Activated CD8-positive, alpha-beta T cell treated with anti-CD3 and anti-CD28 coated beads, Interleukin-2, amount 10 ng/mL, durations not matched to agents 7 days and 5 days (primary cell): ENCODE data around the gene NAALADL2. TPM values are rescaled to one million over a fixed set of nuclear protein-coding genes. Genes with fewer than 3 reads are reported as not detected.

ENCODE experiments used
- ATAC-seq: fragments of 150-1000 bp; cut with Tn5 transposase; one replicate; pipeline ENCODE4 v1.10.0; 2021; ENCODE audit warnings: moderate library complexity
- CTCF ChIA-PET: fragments of 350-600 bp; sonication (Branson Sonifier 250); formaldehyde crosslinking; loops from one replicate; lab custom pipeline; 2021; ENCODE audit warnings: antibody characterized with exemption; lab: Charles Lee
- POLR2A ChIA-PET: fragments of 350-600 bp; sonication (Branson Sonifier 250); formaldehyde crosslinking; loops from one replicate; lab custom pipeline; 2021; ENCODE audit warnings: antibody characterized with exemption; lab: Charles Lee
- DNase-seq: peaks from one replicate; pipeline ENCODE4 v3.0.0-alpha.2; 2020
- H3K27ac Mint-ChIP-seq: one replicate; pipeline ENCODE4 v1.8.0; 2021; ENCODE audit warnings: mild to moderate bottlenecking, mixed read lengths
- H3K27me3 Mint-ChIP-seq: one replicate; pipeline ENCODE4 v1.8.0; 2021; ENCODE audit warnings: low read depth, mixed read lengths
- H3K36me3 Mint-ChIP-seq: one replicate; pipeline ENCODE4 v1.8.0; 2021; ENCODE audit warnings: low read depth, mixed read lengths
- H3K4me1 Mint-ChIP-seq: one replicate; pipeline ENCODE4 v1.8.0; 2021; ENCODE audit warnings: low read depth, mixed read lengths
- H3K4me3 Mint-ChIP-seq: one replicate; pipeline ENCODE4 v1.8.0; 2021; ENCODE audit warnings: mild to moderate bottlenecking, mixed read lengths
- H3K9me3 Mint-ChIP-seq: one replicate; pipeline ENCODE4 v1.8.0; 2022; ENCODE audit warnings: mixed read lengths; ENCODE audit not compliant: insufficient read depth
- total RNA-seq, 2 experiments: library from RNA; stranded (reverse); gene quantifications; one replicate each; pipeline ENCODE4 v1.2.3, GENCODE V29; 2021

NAALADL2 gene
- total RNA-seq, 2 experiments from 2014 or later = 0.39 to 0.47 TPM

- H3K4me3 Mint-ChIP-seq = no peak overlapping the region
- no peaks in the 10 kb centered on the region for H3K27me3 Mint-ChIP-seq
- no peaks in the 10 kb centered on the region for H3K4me1 Mint-ChIP-seq
- DNase-seq (no peak), ATAC-seq (no peak)
- no peak overlapping the region for H3K27ac Mint-ChIP-seq
- CTCF ChIA-PET = no interaction called here
- no peaks in the 10 kb centered on the region for H3K9me3 Mint-ChIP-seq
- POLR2A ChIA-PET = interaction anchor here (0.6 kb wide), 1 partner anchor 10 kb away, joined by 3 read pairs; no protein-coding TSS in a partner anchor
- H3K36me3 Mint-ChIP-seq = no peaks in the 10 kb centered on the region
Measured at GRCh38 chr3:175091426-175092114, 232.4 kb downstream of the NAALADL2 start.

GRCh38 chr3:175093748-175094147 lies 234.6 kb downstream of the NAALADL2 start:
- Mint-ChIP-seq H3K4me1 (no peaks in the 10 kb centered on the region), H3K9me3 (no peaks in the 10 kb centered on the region), H3K27ac (no peak overlapping the region), H3K27me3 (no peaks in the 10 kb centered on the region), H3K36me3 (no peaks in the 10 kb centered on the region), H3K4me3 (no peak overlapping the region)
- CTCF ChIA-PET = no interaction called here
- DNase-seq (no peak), ATAC-seq (no peak)
- POLR2A ChIA-PET = no interaction called here

- POLR2A ChIA-PET = no interaction called here
- ATAC-seq = no peak
Measured at GRCh38 chr3:175094344-175094743, 235.2 kb downstream of the NAALADL2 start.

GRCh38 chr3:175098644-175099043 lies 239.5 kb downstream of the NAALADL2 start:
- ChIA-PET CTCF (interaction anchor here (0.6 kb wide), 1 partner anchor 86 kb away, joined by 4 read pairs; no protein-coding TSS in a partner anchor), POLR2A (no interaction called here)
- Mint-ChIP-seq H3K9me3 (no peaks in the 10 kb centered on the region), H3K36me3 (no peaks in the 10 kb centered on the region), H3K4me1 (no peaks in the 10 kb centered on the region), H3K27ac (no peak overlapping the region), H3K4me3 (no peak overlapping the region), H3K27me3 (no peaks in the 10 kb centered on the region)
- DNase-seq (no peak), ATAC-seq (no peak)

More at GRCh38 chr3:175094344-175094743, 235.2 kb downstream of the NAALADL2 start:
- H3K36me3 Mint-ChIP-seq = no peaks in the 10 kb centered on the region
- no peaks in the 10 kb centered on the region for H3K4me1 Mint-ChIP-seq
- DNase-seq = no peak
- no peaks in the 10 kb centered on the region for H3K9me3 Mint-ChIP-seq
- H3K27ac Mint-ChIP-seq = no peak overlapping the region
- no peak overlapping the region for H3K4me3 Mint-ChIP-seq
- no peaks in the 10 kb centered on the region for H3K27me3 Mint-ChIP-seq
- CTCF ChIA-PET = no interaction called here

- Mint-ChIP-seq H3K27ac (no peak overlapping the region), H3K9me3 (no peaks in the 10 kb centered on the region), H3K4me3 (no peak overlapping the region), H3K36me3 (no peaks in the 10 kb centered on the region), H3K4me1 (no peaks in the 10 kb centered on the region), H3K27me3 (no peaks in the 10 kb centered on the region)
- DNase-seq (no peak), ATAC-seq (no peak)
- CTCF ChIA-PET = no interaction called here
- POLR2A ChIA-PET = no interaction called here
Measured at GRCh38 chr3:175102161-175102560, 243.0 kb downstream of the NAALADL2 start.

GRCh38 chr3:175103298-175103697 lies 244.2 kb downstream of the NAALADL2 start:
- no peaks in the 10 kb centered on the region for H3K9me3 Mint-ChIP-seq
- H3K4me3 Mint-ChIP-seq = no peak overlapping the region
- no peaks in the 10 kb centered on the region for H3K27me3 Mint-ChIP-seq
- no peaks in the 10 kb centered on the region for H3K36me3 Mint-ChIP-seq
- DNase-seq (no peak), ATAC-seq (no peak)
- H3K4me1 Mint-ChIP-seq = no peaks in the 10 kb centered on the region
- POLR2A ChIA-PET = no interaction called here
- CTCF ChIA-PET = no interaction called here
- no peak overlapping the region for H3K27ac Mint-ChIP-seq

GRCh38 chr3:175105066-175105465 lies 245.9 kb downstream of the NAALADL2 start:
- H3K9me3 Mint-ChIP-seq = no peaks in the 10 kb centered on the region
- H3K4me3 Mint-ChIP-seq = no peak overlapping the region
- H3K36me3 Mint-ChIP-seq = no peaks in the 10 kb centered on the region
- no peak for ATAC-seq
- CTCF ChIA-PET = no interaction called here
- no peak overlapping the region for H3K27ac Mint-ChIP-seq
- H3K27me3 Mint-ChIP-seq = no peaks in the 10 kb centered on the region
- DNase-seq = no peak
- no peaks in the 10 kb centered on the region for H3K4me1 Mint-ChIP-seq
- POLR2A ChIA-PET = no interaction called here

- no peak for ATAC-seq
- H3K27me3 Mint-ChIP-seq = no peaks in the 10 kb centered on the region
- H3K4me1 Mint-ChIP-seq = no peaks in the 10 kb centered on the region
- no peaks in the 10 kb centered on the region for H3K9me3 Mint-ChIP-seq
- POLR2A ChIA-PET = no interaction called here
- DNase-seq = no peak
- CTCF ChIA-PET = no interaction called here
- H3K4me3 Mint-ChIP-seq = no peak overlapping the region
- no peaks in the 10 kb centered on the region for H3K36me3 Mint-ChIP-seq
- H3K27ac Mint-ChIP-seq = no peak overlapping the region
Measured at GRCh38 chr3:175107231-175107630, 248.1 kb downstream of the NAALADL2 start.

GRCh38 chr3:175107995-175108394 lies 248.9 kb downstream of the NAALADL2 start:
- CTCF ChIA-PET = no interaction called here
- no peaks in the 10 kb centered on the region for H3K9me3 Mint-ChIP-seq
- H3K27me3 Mint-ChIP-seq = no peaks in the 10 kb centered on the region
- H3K36me3 Mint-ChIP-seq = no peaks in the 10 kb centered on the region
- no peak overlapping the region for H3K4me3 Mint-ChIP-seq
- DNase-seq = no peak
- no peaks in the 10 kb centered on the region for H3K4me1 Mint-ChIP-seq
- POLR2A ChIA-PET = no interaction called here
- no peak overlapping the region for H3K27ac Mint-ChIP-seq
- ATAC-seq = no peak

- Mint-ChIP-seq H3K9me3 (no peaks in the 10 kb centered on the region), H3K4me3 (no peak overlapping the region), H3K27me3 (no peaks in the 10 kb centered on the region), H3K27ac (no peak overlapping the region), H3K4me1 (no peaks in the 10 kb centered on the region), H3K36me3 (no peaks in the 10 kb centered on the region)
- ChIA-PET POLR2A (no interaction called here), CTCF (no interaction called here)
- DNase-seq (no peak), ATAC-seq (no peak)
Measured at GRCh38 chr3:175108613-175109151, 249.5 kb downstream of the NAALADL2 start.

GRCh38 chr3:175111036-175111435 lies 251.9 kb downstream of the NAALADL2 start:
- Mint-ChIP-seq H3K9me3 (no peaks in the 10 kb centered on the region), H3K4me3 (no peak overlapping the region), H3K27ac (no peak overlapping the region), H3K27me3 (no peaks in the 10 kb centered on the region), H3K4me1 (no peaks in the 10 kb centered on the region), H3K36me3 (no peaks in the 10 kb centered on the region)
- no peak for DNase-seq
- ATAC-seq = no peak
- ChIA-PET CTCF (no interaction called here), POLR2A (interaction anchor here (0.5 kb wide), 1 partner anchor 190 kb away, joined by 3 read pairs; no protein-coding TSS in a partner anchor)

GRCh38 chr3:175118382-175118941 lies 259.3 kb downstream of the NAALADL2 start:
- H3K27me3 Mint-ChIP-seq = no peaks in the 10 kb centered on the region
- CTCF ChIA-PET = no interaction called here
- no peak for ATAC-seq
- POLR2A ChIA-PET = no interaction called here
- H3K9me3 Mint-ChIP-seq = no peaks in the 10 kb centered on the region
- DNase-seq = no peak
- no peaks in the 10 kb centered on the region for H3K4me1 Mint-ChIP-seq
- no peak overlapping the region for H3K4me3 Mint-ChIP-seq
- no peak overlapping the region for H3K27ac Mint-ChIP-seq
- H3K36me3 Mint-ChIP-seq = no peaks in the 10 kb centered on the region
